H1 (cell line): ENCODE measurements around the gene TNRC6C. TPM values are rescaled to one million over a fixed set of nuclear protein-coding genes. Genes with fewer than 3 reads are reported as not detected.

Experiments used
- BCL11A ChIP-seq, 2 experiments: IDR thresholded peaks; one replicate each; pipeline ENCODE4 v1.6.1; 2011; ENCODE audit warnings: low read depth in 2 of 2, low read length in 2 of 2, mild to moderate bottlenecking in 2 of 2
- CEBPB ChIP-seq: IDR thresholded peaks from 2 replicates; pipeline ENCODE4 v1.6.1; 2012; ENCODE audit warnings: low read depth, low read length
- EGR1 ChIP-seq: IDR thresholded peaks from 2 replicates; pipeline ENCODE4 v1.6.1; 2011; ENCODE audit warnings: low read depth, low read length, borderline replicate concordance
- JUN ChIP-seq: IDR thresholded peaks from 2 replicates; pipeline ENCODE4 v1.6.1; 2011; ENCODE audit warnings: low read depth, mild to moderate bottlenecking, improper control_type of control experiment, low read length
- KDM1A ChIP-seq: fragments of 200-600, 300-600 bp; sonication (generic); IDR thresholded peaks from 2 replicates; pipeline ENCODE4 v1.7.1; 2016; ENCODE audit warnings: mild to moderate bottlenecking, low read length, borderline replicate concordance
- polyA plus RNA-seq, 7 experiments: library from polyadenylated mRNA; depleted of rRNA in 3 of 7; stranded (reverse) in 5 of 7; unstranded in 2 of 7; fragments of >200 nt in 5 of 7; fragments of 200-250 nt in 2 of 7; gene quantifications; 1 replicate in 5 of 7; 2 replicates in 1 of 7; 4 replicates in 1 of 7; pipeline versions ENCODE4 v1.2.1 to v1.2.3, GENCODE V29; 2011 to 2013; ENCODE audit warnings: missing spikeins in 2 of 7, mixed read lengths in 2 of 7
- total RNA-seq: library from RNA; stranded (reverse); fragmentation: NEBNext Ultra II Directional; extraction: Animal tissue kit (Norgen Biotek cat#: 25700); gene quantifications from 2 replicates; pipeline ENCODE4 v1.2.1, GENCODE V29; 2021

TNRC6C gene
- total and polyA plus RNA-seq, 2 of the 8 experiments (the other 6 are each of a cell fraction or from before 2014, with no cell fraction given), result 2.8 to 28.9 TPM

- no peak for TF ChIP-seq EGR1
- TF ChIP-seq KDM1A, result no peak
- no peak for TF ChIP-seq BCL11A (IDR thresholded peaks at IDR 0.05; ENCODE audit: low read depth in 2 of 2, low read length in 2 of 2)
- TF ChIP-seq CEBPB, result no peak
- TF ChIP-seq JUN, result no peak
Observed at GRCh38 chr17:77919276-77919675, 39.2 kb upstream of the TNRC6C start (continued).
